ENCODE data around the gene HEY2.

DNA sequence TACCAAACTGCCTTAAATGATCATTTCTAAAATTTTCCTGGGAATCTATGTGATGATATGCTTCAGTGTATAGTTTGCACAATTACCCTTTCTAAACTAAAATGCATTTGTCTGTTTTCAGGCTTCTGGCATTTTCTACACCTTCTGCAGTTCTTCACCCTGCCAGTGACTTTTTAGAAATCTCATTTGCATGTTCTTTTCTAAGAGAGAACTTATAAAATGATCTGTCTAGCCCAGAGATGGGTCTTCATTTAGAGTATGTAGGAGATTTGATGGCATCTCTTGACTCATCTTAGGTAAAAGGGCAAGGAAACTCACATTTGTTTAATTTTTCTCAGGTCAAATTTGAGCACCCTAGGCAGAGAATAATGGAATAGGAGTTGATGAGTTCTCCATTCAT lies 59.2 kb downstream of the HEY2 start:
- TF ChIP-seq, protein P1, sequence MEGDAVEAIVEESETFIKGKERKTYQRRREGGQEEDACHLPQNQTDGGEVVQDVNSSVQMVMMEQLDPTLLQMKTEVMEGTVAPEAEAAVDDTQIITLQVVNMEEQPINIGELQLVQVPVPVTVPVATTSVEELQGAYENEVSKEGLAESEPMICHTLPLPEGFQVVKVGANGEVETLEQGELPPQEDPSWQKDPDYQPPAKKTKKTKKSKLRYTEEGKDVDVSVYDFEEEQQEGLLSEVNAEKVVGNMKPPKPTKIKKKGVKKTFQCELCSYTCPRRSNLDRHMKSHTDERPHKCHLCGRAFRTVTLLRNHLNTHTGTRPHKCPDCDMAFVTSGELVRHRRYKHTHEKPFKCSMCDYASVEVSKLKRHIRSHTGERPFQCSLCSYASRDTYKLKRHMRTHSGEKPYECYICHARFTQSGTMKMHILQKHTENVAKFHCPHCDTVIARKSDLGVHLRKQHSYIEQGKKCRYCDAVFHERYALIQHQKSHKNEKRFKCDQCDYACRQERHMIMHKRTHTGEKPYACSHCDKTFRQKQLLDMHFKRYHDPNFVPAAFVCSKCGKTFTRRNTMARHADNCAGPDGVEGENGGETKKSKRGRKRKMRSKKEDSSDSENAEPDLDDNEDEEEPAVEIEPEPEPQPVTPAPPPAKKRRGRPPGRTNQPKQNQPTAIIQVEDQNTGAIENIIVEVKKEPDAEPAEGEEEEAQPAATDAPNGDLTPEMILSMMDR (IDR thresholded peaks at IDR 0.05) = no peak
- TF ChIP-seq POLR2A (IDR thresholded peaks at IDR 0.05) = no peak
